T-cell (primary cell): ENCODE results near the gene TTC12. TPM values are rescaled to one million over a fixed set of nuclear protein-coding genes. Genes with fewer than 3 reads are reported as not detected.

Experiments
- ATAC-seq, 4 experiments: fragments of 200-7000 bp in 3 of 4; fragments of 150-1000 bp in 1 of 4; cut with Tn5 transposase; replicated peaks in 1 of 4; 1 replicate in 3 of 4; 2 replicates in 1 of 4; pipeline ENCODE4 v1.10.0; 2021; ENCODE audit warnings: moderate library complexity in 3 of 4, mild to moderate bottlenecking in 2 of 4, moderate number of reproducible peaks in 1 of 4
- CTCF ChIA-PET, 2 donors: fragments of 300-600 bp; sonication (Branson Sonifier 250); formaldehyde crosslinking; loops; one replicate each; lab custom pipeline; 2022; ENCODE audit warnings: antibody characterized with exemption in 2 of 2; lab: Charles Lee
- POLR2A ChIA-PET, 2 donors: fragments of 300-600 bp; sonication (Branson Sonifier 250); formaldehyde crosslinking; loops; one replicate each; lab custom pipeline; 2022; ENCODE audit warnings: antibody characterized with exemption in 2 of 2; lab: Charles Lee
- DNase-seq, 35 experiments: peaks; one replicate each; pipeline versions ENCODE4 v3.0.0 to v3.0.0-alpha.2; 2013 to 2023
- H3K27ac ChIP-seq: one replicate; pipeline ENCODE4 v1.5.1; 2013; ENCODE audit warnings: low read length
- H3K27me3 ChIP-seq, 2 experiments: replicated peaks in 1 of 2; 1 replicate in 1 of 2; 2 replicates in 1 of 2; pipeline versions ENCODE4 v1.6.1 to v1.7.0; 2013; ENCODE audit warnings: low read length in 1 of 2, mixed read lengths in 1 of 2; ENCODE audit not compliant: control insufficient read depth in 2 of 2, insufficient read depth in 2 of 2; ENCODE audit errors: extremely low read depth in 1 of 2
- H3K36me3 ChIP-seq, 2 donors: 1 replicate in 1 of 2; 2 replicates in 1 of 2; pipeline versions ENCODE4 v1.6.1 to v1.7.0; 2013; ENCODE audit warnings: low read length in 1 of 2; ENCODE audit not compliant: control insufficient read depth in 2 of 2, insufficient read depth in 1 of 2; ENCODE audit errors: extremely low read depth in 1 of 2
- H3K4me1 ChIP-seq, 2 experiments: 1 replicate in 1 of 2; 2 replicates in 1 of 2; pipeline versions ENCODE4 v1.6.1 to v1.7.0; 2013; ENCODE audit warnings: low read length in 2 of 2, mixed read lengths in 1 of 2; ENCODE audit not compliant: insufficient read depth in 2 of 2, control insufficient read depth in 1 of 2; ENCODE audit errors: extremely low read depth in 1 of 2
- H3K4me3 ChIP-seq, 2 donors: 1 replicate in 1 of 2; 2 replicates in 1 of 2; pipeline versions ENCODE4 v1.5.1 to v1.7.0; 2013; ENCODE audit warnings: mild to moderate bottlenecking in 2 of 2, low read length in 1 of 2, moderate library complexity in 1 of 2; ENCODE audit not compliant: control insufficient read depth in 1 of 2; ENCODE audit errors: extremely low read depth in 1 of 2
- H3K9me3 ChIP-seq: 2 replicates; pipeline ENCODE4 v1.7.0; 2013
- H3K27ac Mint-ChIP-seq, 2 donors: one replicate each; pipeline ENCODE4 v1.8.0; 2020 to 2021; ENCODE audit warnings: mild to moderate bottlenecking in 2 of 2, mixed read lengths in 2 of 2
- H3K27me3 Mint-ChIP-seq, 2 donors: one replicate each; pipeline ENCODE4 v1.8.0; 2021 to 2022; ENCODE audit warnings: mixed read lengths in 2 of 2
- H3K36me3 Mint-ChIP-seq: one replicate; pipeline ENCODE4 v1.8.0; 2021; ENCODE audit warnings: mixed read lengths
- H3K4me1 Mint-ChIP-seq, 3 donors: one replicate each; pipeline ENCODE4 v1.8.0; 2020 to 2022; ENCODE audit warnings: mixed read lengths in 3 of 3, mild to moderate bottlenecking in 1 of 3
- H3K4me3 Mint-ChIP-seq, 3 donors: one replicate each; pipeline ENCODE4 v1.8.0; 2020 to 2022; ENCODE audit warnings: mild to moderate bottlenecking in 3 of 3, mixed read lengths in 3 of 3, moderate library complexity in 3 of 3
- H3K9me3 Mint-ChIP-seq, 3 donors: one replicate each; pipeline ENCODE4 v1.8.0; 2020 to 2022; ENCODE audit warnings: mixed read lengths in 3 of 3
- WGBS: methylation state at CpG from one replicate; pipeline ENCODE4 v1.1.5; 2013; ENCODE audit warnings: missing lambda C conversion rate; ENCODE audit not compliant: insufficient coverage; 5-methylcytosine and 5-hydroxymethylcytosine counted together
- total RNA-seq, 35 experiments: library from RNA in 6 of 35; stranded (reverse) in 6 of 35; fragments of 120-200 nt in 1 of 35; gene quantifications; one replicate each; pipeline versions ENCODE4 v1.2.1 to v1.2.4 and lab custom pipeline; 2013 to 2026

TTC12 gene
- total RNA-seq, 5 donors from 2014 or later (not counting 1 experiment from before 2014, with no cell fraction given): 29.0 to 63.8 (median 45.2) TPM

- CTCF ChIA-PET: no interaction called here
- Histone ChIP-seq H3K27ac (no peak overlapping the region), H3K36me3 (peaks cover 0 to 19% of the 10 kb centered on the region in 2 donors), H3K9me3 (no peaks in the 10 kb centered on the region), H3K27me3 (no peaks in the 10 kb centered on the region), H3K4me1 (no peaks in the 10 kb centered on the region), H3K4me3 (no peak overlapping the region)
- DNase-seq (no peak), ATAC-seq (no peak)
- Mint-ChIP-seq H3K27me3 (no peaks in the 10 kb centered on the region), H3K4me3 (no peak overlapping the region), H3K27ac (no peak overlapping the region), H3K4me1 (no peaks in the 10 kb centered on the region), H3K9me3 (no peaks in the 10 kb centered on the region), H3K36me3 (peaks cover 39% of the 10 kb centered on the region)
- POLR2A ChIA-PET: no interaction called here
- WGBS: no CpG with 5 or more reads among the region's 4 CpGs
These were observed 57.9 kb downstream of the TTC12 start for GRCh38 chr11:113372309-113372708.

GRCh38 chr11:113373306-113373705 lies 58.9 kb downstream of the TTC12 start:
- Mint-ChIP-seq H3K27me3 (no peaks in the 10 kb centered on the region), H3K27ac (no peak overlapping the region), H3K4me3 (no peak overlapping the region), H3K36me3 (peaks cover 38% of the 10 kb centered on the region), H3K9me3 (no peaks in the 10 kb centered on the region), H3K4me1 (no peaks in the 10 kb centered on the region)
- WGBS: 100% methylated on average over 1 of the region's 3 CpGs
- POLR2A ChIA-PET: no interaction called here
- no peaks in the 10 kb centered on the region for H3K4me1 ChIP-seq
- CTCF ChIA-PET: no interaction called here
- H3K4me3 ChIP-seq: no peak overlapping the region
- no peak for ATAC-seq
- H3K9me3 ChIP-seq: no peaks in the 10 kb centered on the region
- peaks cover 0 to 10% of the 10 kb centered on the region in 2 donors for H3K36me3 ChIP-seq
- no peak for DNase-seq
- H3K27ac ChIP-seq: no peak overlapping the region
- H3K27me3 ChIP-seq: no peaks in the 10 kb centered on the region

- POLR2A ChIA-PET: interaction anchor here in 1 of 2 donors (0.7 kb wide), 1 partner anchor 75 kb away, joined by 3 read pairs; no protein-coding TSS in a partner anchor
- no peak overlapping the region for H3K4me3 Mint-ChIP-seq
- H3K9me3 Mint-ChIP-seq: no peaks in the 10 kb centered on the region
- H3K9me3 ChIP-seq: no peaks in the 10 kb centered on the region
- H3K4me1 Mint-ChIP-seq: no peaks in the 10 kb centered on the region
- no peaks in the 10 kb centered on the region for H3K27me3 ChIP-seq
- no CpG with 5 or more reads among the region's 10 CpGs for WGBS
- no peak for ATAC-seq
- no peaks in the 10 kb centered on the region for H3K27me3 Mint-ChIP-seq
- H3K27ac Mint-ChIP-seq: no peak overlapping the region
- H3K27ac ChIP-seq: no peak overlapping the region
- peaks cover 39% of the 10 kb centered on the region for H3K36me3 Mint-ChIP-seq
- H3K36me3 ChIP-seq: peaks cover 0 to 4% of the 10 kb centered on the region in 2 donors
- no peak overlapping the region for H3K4me3 ChIP-seq
- CTCF ChIA-PET: no interaction called here
- no peaks in the 10 kb centered on the region for H3K4me1 ChIP-seq
- DNase-seq: no peak
These were observed 59.7 kb downstream of the TTC12 start for GRCh38 chr11:113373981-113374560.

GRCh38 chr11:113375402-113375801 lies 61.0 kb downstream of the TTC12 start:
- Histone ChIP-seq H3K36me3 (peaks cover 0 to 4% of the 10 kb centered on the region in 2 donors), H3K9me3 (no peaks in the 10 kb centered on the region), H3K27ac (no peak overlapping the region), H3K4me3 (no peak overlapping the region), H3K4me1 (no peaks in the 10 kb centered on the region), H3K27me3 (no peaks in the 10 kb centered on the region)
- ChIA-PET CTCF (no interaction called here), POLR2A (no interaction called here)
- 91% methylated on average over 4 of the region's 5 CpGs for WGBS
- DNase-seq (no peak), ATAC-seq (no peak)
- H3K36me3 Mint-ChIP-seq: peaks cover 43% of the 10 kb centered on the region
- H3K27ac Mint-ChIP-seq: no peak overlapping the region
- H3K27me3 Mint-ChIP-seq: peaks cover 0 to 4% of the 10 kb centered on the region in 2 donors
- H3K4me3 Mint-ChIP-seq: no peak overlapping the region
- H3K4me1 Mint-ChIP-seq: no peaks in the 10 kb centered on the region
- peaks cover 0 to 4% (median 0%) of the 10 kb centered on the region in 3 donors for H3K9me3 Mint-ChIP-seq

- no peak overlapping the region for H3K27ac Mint-ChIP-seq
- H3K4me3 Mint-ChIP-seq: no peak overlapping the region
- Histone ChIP-seq H3K36me3 (peaks cover 0 to 4% of the 10 kb centered on the region in 2 donors), H3K9me3 (no peaks in the 10 kb centered on the region), H3K27ac (no peak overlapping the region), H3K4me1 (no peaks in the 10 kb centered on the region), H3K4me3 (no peak overlapping the region), H3K27me3 (no peaks in the 10 kb centered on the region)
- ChIA-PET POLR2A (no interaction called here), CTCF (no interaction called here)
- no peak for DNase-seq
- H3K27me3 Mint-ChIP-seq: peaks cover 0 to 5% of the 10 kb centered on the region in 2 donors
- H3K4me1 Mint-ChIP-seq: no peaks in the 10 kb centered on the region
- 26% methylated on average over 2 of the region's 3 CpGs for WGBS
- peaks cover 0 to 4% (median 0%) of the 10 kb centered on the region in 3 donors for H3K9me3 Mint-ChIP-seq
- ATAC-seq: no peak
- H3K36me3 Mint-ChIP-seq: peaks cover 51% of the 10 kb centered on the region
These were observed 61.8 kb downstream of the TTC12 start for GRCh38 chr11:113376156-113376555.

- no peak for DNase-seq
- H3K4me3 ChIP-seq: no peak overlapping the region
- no peak for ATAC-seq
- Mint-ChIP-seq H3K9me3 (peaks cover 0 to 4% (median 0%) of the 10 kb centered on the region in 3 donors), H3K27me3 (peaks cover 0 to 5% of the 10 kb centered on the region in 2 donors), H3K4me1 (no peaks in the 10 kb centered on the region), H3K36me3 (peaks cover 43% of the 10 kb centered on the region), H3K27ac (no peak overlapping the region), H3K4me3 (no peak overlapping the region)
- H3K27me3 ChIP-seq: no peaks in the 10 kb centered on the region
- POLR2A ChIA-PET: no interaction called here
- H3K36me3 ChIP-seq: peaks cover 0 to 4% of the 10 kb centered on the region in 2 donors
- no peaks in the 10 kb centered on the region for H3K9me3 ChIP-seq
- 94% methylated on average over 2 of the region's 7 CpGs for WGBS
- CTCF ChIA-PET: interaction anchor here in 1 of 2 donors (0.6 kb wide), 1 partner anchor 153 kb away, joined by 5 read pairs; no protein-coding TSS in a partner anchor
- H3K4me1 ChIP-seq: no peaks in the 10 kb centered on the region
- H3K27ac ChIP-seq: no peak overlapping the region
These were observed 63.5 kb downstream of the TTC12 start for GRCh38 chr11:113377681-113378412.
